ENCODE results near the gene GGA1. TPM values are rescaled to one million over a fixed set of nuclear protein-coding genes. Genes with fewer than 3 reads are reported as not detected.
A peak's percentile ranks its signal among the peaks of the same experiment; 100 is the strongest.

Gene GGA1
- total and polyA plus RNA-seq, 9 of the 15 experiments (the other 6 are each of a cell fraction or from before 2014, with no cell fraction given), result 1.5 to 69.5 (median 31.6) TPM

GRCh38 chr22:37643225-37643847 lies 34.7 kb downstream of the GGA1 start (continued):
- TF ChIP-seq ZNF407 (IDR thresholded peaks at IDR 0.05; ENCODE audit: low read depth) (no peak), HBP1 (CRISPR knock-in tag; IDR thresholded peaks at IDR 0.05) (no peak), GATAD2A (IDR thresholded peaks at IDR 0.05) (no peak), NFIX (CRISPR knock-in tag; IDR thresholded peaks at IDR 0.05; ENCODE audit: low read depth) (no peak), ZNF449 (CRISPR knock-in tag; IDR thresholded peaks at IDR 0.05) (no peak), ZBTB8A (IDR thresholded peaks at IDR 0.05; ENCODE audit: partially characterized antibody) (no peak), ZNF384 (IDR thresholded peaks at IDR 0.05; ENCODE audit: low read depth, low read length) (0 out of 2 replicates have a peak, but pooled peaks have one; percentile 16), PHF8 (IDR thresholded peaks at IDR 0.05; ENCODE audit: borderline replicate concordance, low read length) (no peak), RB1 (IDR thresholded peaks at IDR 0.05; ENCODE audit: low read depth) (0 out of 2 replicates have a peak, but pooled peaks have one; percentile 20), TRIM28 (IDR thresholded peaks at IDR 0.05) (no peak), CTCF (IDR thresholded peaks at IDR 0.05 in 2 of 3, conservative IDR thresholded peaks at IDR 0.05 in 1 of 3; ENCODE audit: insufficient read depth in 2 of 3, low read depth in 1 of 3, low read length in 3 of 3) (peak; percentile 78 to 85 (median 81))

Measured in K562 (cell line).